H1 (cell line): ENCODE measurements around the gene SLMAP. TPM values are rescaled to one million over a fixed set of nuclear protein-coding genes. Genes with fewer than 3 reads are reported as not detected.

Experiments
- CTCF ChIA-PET: fragments of 300-600 bp; sonication (Branson Sonifier 250); formaldehyde crosslinking; loops from one replicate; lab custom pipeline; 2021; ENCODE audit not compliant: partially characterized antibody; lab: Charles Lee
- POLR2A ChIA-PET: fragments of 300-600 bp; sonication (Branson Sonifier 250); formaldehyde crosslinking; loops from one replicate; lab custom pipeline; 2021; ENCODE audit warnings: inconsistent platforms; ENCODE audit not compliant: partially characterized antibody; lab: Charles Lee
- DNase-seq, 2 experiments: peaks; one replicate each; pipeline versions ENCODE4 v3.0.0 to v3.0.0-alpha.2; 2010 to 2022; ENCODE audit warnings: low spot score in 2 of 2, low read depth in 1 of 2, mixed read lengths in 1 of 2
- FAIRE-seq: peaks from 2 replicates; lab custom pipeline; 2011; peaks lifted over from hg19 to GRCh38; lab: Jason Lieb, UNC
- H2AFZ ChIP-seq: 2 replicates; pipeline ENCODE4 v1.8.1; 2012; ENCODE audit warnings: low read length, inconsistent platforms
- H2AK5ac ChIP-seq: 2 replicates; pipeline ENCODE4 v1.6.1; 2013; ENCODE audit warnings: low read depth, low read length
- H2BK120ac ChIP-seq: replicated peaks from 2 replicates; pipeline ENCODE3; 2013; ENCODE audit warnings: low read depth, low read length, inconsistent platforms
- H2BK12ac ChIP-seq: 2 replicates; pipeline ENCODE4 v1.6.1; 2013; ENCODE audit warnings: low read depth, low read length
- H2BK15ac ChIP-seq: 2 replicates; pipeline ENCODE4 v1.6.1; 2013; ENCODE audit warnings: low read length
- H2BK20ac ChIP-seq: 2 replicates; pipeline ENCODE4 v1.6.1; 2013; ENCODE audit warnings: low read length
- H2BK5ac ChIP-seq: 2 replicates; pipeline ENCODE4 v1.6.1; 2013; ENCODE audit warnings: low read depth, low read length
- H3K14ac ChIP-seq: 2 replicates; pipeline ENCODE4 v1.6.1; 2013; ENCODE audit warnings: inconsistent platforms; ENCODE audit not compliant: insufficient read length
- H3K18ac ChIP-seq: 2 replicates; pipeline ENCODE4 v1.6.1; 2013; ENCODE audit warnings: low read length; ENCODE audit errors: extremely low read depth
- H3K23ac ChIP-seq: 2 replicates; pipeline ENCODE4 v1.6.1; 2013; ENCODE audit warnings: inconsistent platforms; ENCODE audit not compliant: insufficient read length
- H3K23me2 ChIP-seq: 2 replicates; pipeline ENCODE4 v1.6.1; 2013; ENCODE audit warnings: low read depth, low read length
- H3K27ac ChIP-seq: 2 replicates; pipeline ENCODE4 v1.6.1; 2011; ENCODE audit warnings: low read depth, low read length, inconsistent platforms
- H3K27me3 ChIP-seq, 4 experiments: replicated peaks in 1 of 4; 1 replicate in 1 of 4; 2 replicates in 3 of 4; pipeline versions ENCODE4 v1.6.1 to v1.8.1; 2011 to 2013; ENCODE audit warnings: low read length in 3 of 4, mild to moderate bottlenecking in 3 of 4, inconsistent platforms in 2 of 4, mixed read lengths in 2 of 4, moderate library complexity in 1 of 4; ENCODE audit not compliant: control insufficient read depth in 3 of 4, insufficient read depth in 3 of 4; ENCODE audit errors: extremely low read depth in 1 of 4
- H3K36me3 ChIP-seq, 4 experiments: 2 replicates each; pipeline versions ENCODE4 v1.6.1 to v1.8.1; 2011 to 2013; ENCODE audit warnings: mild to moderate bottlenecking in 4 of 4, low read length in 3 of 4, moderate library complexity in 2 of 4, control low read depth in 1 of 4, inconsistent platforms in 1 of 4; ENCODE audit not compliant: insufficient read depth in 4 of 4, control insufficient read depth in 2 of 4
- H3K4ac ChIP-seq: replicated peaks from 2 replicates; pipeline ENCODE3; 2013; ENCODE audit warnings: low read length, low read depth, mixed read lengths, inconsistent platforms; ENCODE audit not compliant: insufficient read length
- H3K4me1 ChIP-seq, 4 experiments: replicated peaks in 1 of 4; 1 replicate in 1 of 4; 2 replicates in 3 of 4; pipeline versions ENCODE4 v1.6.1 to v1.8.1; 2011 to 2013; ENCODE audit warnings: low read length in 3 of 4, inconsistent platforms in 2 of 4, mixed read lengths in 1 of 4; ENCODE audit not compliant: insufficient read depth in 4 of 4, control insufficient read depth in 3 of 4
- H3K4me2 ChIP-seq, 2 experiments: 2 replicates each; pipeline versions ENCODE4 v1.6.1 to v1.8.1; 2011 to 2013; ENCODE audit warnings: low read depth in 2 of 2, low read length in 2 of 2, control low read depth in 1 of 2, inconsistent platforms in 1 of 2, mild to moderate bottlenecking in 1 of 2; ENCODE audit not compliant: insufficient read depth in 1 of 2
- H3K4me3 ChIP-seq, 4 experiments: fragments of 200-600, 300-600 bp in 1 of 4; sonication (generic), shearing (Covaris generic), sonication (Bioruptor Twin) in 1 of 4; 2 replicates each; pipeline versions ENCODE4 v1.5.1 to v1.8.1; 2011 to 2016; ENCODE audit warnings: low read length in 4 of 4, low read depth in 3 of 4, control low read depth in 2 of 4, inconsistent platforms in 2 of 4, mild to moderate bottlenecking in 2 of 4, mixed read lengths in 1 of 4, moderate library complexity in 1 of 4; ENCODE audit not compliant: insufficient read depth in 2 of 4; ENCODE audit errors: extremely low read depth in 1 of 4
- H3K56ac ChIP-seq: replicated peaks from 2 replicates; pipeline ENCODE3; 2013; ENCODE audit warnings: low read depth, mild to moderate bottlenecking, mixed read lengths, low read length, inconsistent platforms; ENCODE audit not compliant: insufficient read length
- H3K79me1 ChIP-seq: 2 replicates; pipeline ENCODE4 v1.6.1; 2013; ENCODE audit warnings: low read depth, low read length, control low read depth
- H3K79me2 ChIP-seq, 2 experiments: 2 replicates each; pipeline versions ENCODE4 v1.6.1 to v1.8.1; 2012 to 2013; ENCODE audit warnings: low read length in 2 of 2, mild to moderate bottlenecking in 2 of 2, inconsistent platforms in 1 of 2; ENCODE audit not compliant: insufficient read depth in 2 of 2, control insufficient read depth in 1 of 2
- H3K9ac ChIP-seq, 4 experiments: replicated peaks in 1 of 4; 1 replicate in 1 of 4; 2 replicates in 3 of 4; pipeline versions ENCODE4 v1.6.1 to v1.8.1; 2011 to 2013; ENCODE audit warnings: low read depth in 3 of 4, low read length in 3 of 4, control low read depth in 2 of 4, mild to moderate bottlenecking in 2 of 4, moderate library complexity in 2 of 4, inconsistent platforms in 1 of 4; ENCODE audit errors: extremely low read depth in 1 of 4
- H3K9me3 ChIP-seq, 2 experiments: 2 replicates each; pipeline versions ENCODE4 v1.6.1 to v1.8.1; 2012 to 2013; ENCODE audit warnings: mild to moderate bottlenecking in 2 of 2, moderate library complexity in 2 of 2, control low read depth in 1 of 2, inconsistent platforms in 1 of 2, low read depth in 1 of 2, low read length in 1 of 2, mixed read lengths in 1 of 2; ENCODE audit not compliant: insufficient read depth in 2 of 2
- H4K20me1 ChIP-seq, 2 experiments: replicated peaks in 1 of 2; 2 replicates each; pipeline versions ENCODE3 to v1.8.1; 2011 to 2013; ENCODE audit warnings: inconsistent platforms in 2 of 2, low read length in 2 of 2, mild to moderate bottlenecking in 1 of 2; ENCODE audit not compliant: insufficient read depth in 2 of 2, control insufficient read depth in 1 of 2
- H4K5ac ChIP-seq: 2 replicates; pipeline ENCODE4 v1.6.1; 2013; ENCODE audit warnings: low read length, low read depth, mixed read lengths, inconsistent platforms; ENCODE audit not compliant: insufficient read length
- H4K8ac ChIP-seq: 2 replicates; pipeline ENCODE4 v1.8.0; 2013; ENCODE audit warnings: mild to moderate bottlenecking, moderate library complexity, low read length, inconsistent platforms; ENCODE audit not compliant: insufficient read depth; ENCODE audit errors: extremely low read depth
- H4K91ac ChIP-seq: replicated peaks from 2 replicates; pipeline ENCODE3; 2013; ENCODE audit warnings: low read length, mixed read lengths, inconsistent platforms; ENCODE audit not compliant: insufficient read length
- FOSL1 ChIP-seq: IDR thresholded peaks from 2 replicates; pipeline ENCODE4 v1.6.1; 2011; ENCODE audit warnings: mild to moderate bottlenecking, low read depth, low read length, moderate library complexity; ENCODE audit not compliant: insufficient read depth
- MAX ChIP-seq: IDR thresholded peaks from 2 replicates; pipeline ENCODE4 v1.6.1; 2012; ENCODE audit warnings: inconsistent platforms
- WGBS, 2 experiments: shearing (Covaris generic) in 1 of 2; methylation state at CpG; one replicate each; pipeline versions ENCODE4 v1.1.6 to v1.1.7; 2013 to 2015; ENCODE audit warnings: low lambda C conversion rate in 2 of 2, mixed read lengths in 2 of 2, inconsistent platforms in 1 of 2, low coverage in 1 of 2, missing lambda C conversion rate in 1 of 2; ENCODE audit not compliant: insufficient replicate concordance in 2 of 2, insufficient coverage in 1 of 2, insufficient read length in 1 of 2; ENCODE audit errors: extremely low coverage in 1 of 2, missing lambda C conversion rate in 1 of 2; 5-methylcytosine and 5-hydroxymethylcytosine counted together
- polyA plus RNA-seq, 7 experiments: library from polyadenylated mRNA; depleted of rRNA in 3 of 7; stranded (reverse) in 5 of 7; unstranded in 2 of 7; fragments of >200 nt in 5 of 7; fragments of 200-250 nt in 2 of 7; gene quantifications; 1 replicate in 5 of 7; 2 replicates in 1 of 7; 4 replicates in 1 of 7; pipeline versions ENCODE4 v1.2.1 to v1.2.3, GENCODE V29; 2011 to 2013; ENCODE audit warnings: missing spikeins in 2 of 7, mixed read lengths in 2 of 7
- total RNA-seq: library from RNA; stranded (reverse); fragmentation: NEBNext Ultra II Directional; extraction: Animal tissue kit (Norgen Biotek cat#: 25700); gene quantifications from 2 replicates; pipeline ENCODE4 v1.2.1, GENCODE V29; 2021

SLMAP gene
- total and polyA plus RNA-seq, 2 of the 8 experiments (the other 6 are each of a cell fraction or from before 2014, with no cell fraction given) = 13.6 to 70.4 TPM

- H3K4me3 ChIP-seq = no peak overlapping the region
- H3K4ac ChIP-seq = no peak overlapping the region
- CTCF ChIA-PET = interaction anchor here (0.6 to 2.5 kb wide), 8 partner anchors 8 to 352 kb away, joined by 3 to 8 read pairs (median 4); no protein-coding TSS in a partner anchor
- no peaks in the 10 kb centered on the region for H3K27me3 ChIP-seq
- no peak overlapping the region; the same call in 1 of the 2 replicates for H2AK5ac ChIP-seq
- H4K8ac ChIP-seq = no peak overlapping the region
- 0 out of 2 replicates have a peak overlapping the region, but pooled peaks have one; percentile 43 for H2AFZ ChIP-seq
- POLR2A ChIA-PET = interaction anchor here (0.7 to 1.2 kb wide), 2 partner anchors 17 to 18 kb away, joined by 3 read pairs; no protein-coding TSS in a partner anchor
- H2BK5ac ChIP-seq = no peak overlapping the region; the same call in 1 of the 2 replicates
- H4K20me1 ChIP-seq = no peaks in the 10 kb centered on the region
- no peak overlapping the region for H3K23ac ChIP-seq
- no peak overlapping the region for H3K18ac ChIP-seq
- no peak overlapping the region for H2BK20ac ChIP-seq
- H2BK120ac ChIP-seq = no peak overlapping the region
- no peak for TF ChIP-seq FOSL1
- TF ChIP-seq MAX = peak; percentile 48
- FAIRE-seq (no peak), DNase-seq (no peak)
- H3K27ac ChIP-seq = no peak overlapping the region
- H3K36me3 ChIP-seq = no peaks in the 10 kb centered on the region
- H3K14ac ChIP-seq = no peak overlapping the region
- peak overlapping the region; percentile 38 for H4K91ac ChIP-seq
- WGBS, 2 experiments = 80% methylated on average over 9 of the region's 9 CpGs; no CpG with 5 or more reads in 1 of the 2 experiments
- no peaks in the 10 kb centered on the region; the same call in 1 of the 2 replicates for H3K23me2 ChIP-seq
- no peak overlapping the region for H3K56ac ChIP-seq
- no peaks in the 10 kb centered on the region for H3K79me1 ChIP-seq
- H3K4me1 ChIP-seq = peaks cover 0 to 25% (median 6%) of the 10 kb centered on the region in 4 experiments; a peak in 5 of 7 replicates
- H3K9me3 ChIP-seq = no peaks in the 10 kb centered on the region
- no peak overlapping the region for H3K9ac ChIP-seq
- no peak overlapping the region for H4K5ac ChIP-seq
- H2BK15ac ChIP-seq = no peak overlapping the region
- peak overlapping the region; percentile 14 to 34; a peak in 1 of 4 replicates for H3K4me2 ChIP-seq
- H2BK12ac ChIP-seq = 0 out of 2 replicates have a peak overlapping the region, but pooled peaks have one; percentile 68
- H3K79me2 ChIP-seq = no peaks in the 10 kb centered on the region
Measured at GRCh38 chr3:57948781-57949242, 192.7 kb downstream of the SLMAP start.
